Measurements from ENCODE around the gene CDCA5.

DNA sequence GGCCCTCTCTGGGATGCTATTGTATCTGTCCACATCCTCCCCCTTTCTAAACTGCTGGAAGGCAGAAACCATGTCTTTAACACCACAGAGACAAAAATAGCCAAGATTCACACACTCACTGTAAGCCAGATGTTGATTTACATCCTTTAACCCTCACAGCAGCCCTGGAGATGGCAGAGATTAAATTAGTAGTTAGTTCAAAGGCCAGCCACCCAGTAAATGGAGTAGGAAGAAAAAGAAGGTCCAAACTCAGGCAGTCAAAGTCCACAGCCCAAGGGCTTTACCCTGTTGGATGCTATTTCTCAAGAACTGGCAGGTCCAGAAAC, 35.8 kb upstream of the CDCA5 start:
- TF ChIP-seq, protein P1, sequence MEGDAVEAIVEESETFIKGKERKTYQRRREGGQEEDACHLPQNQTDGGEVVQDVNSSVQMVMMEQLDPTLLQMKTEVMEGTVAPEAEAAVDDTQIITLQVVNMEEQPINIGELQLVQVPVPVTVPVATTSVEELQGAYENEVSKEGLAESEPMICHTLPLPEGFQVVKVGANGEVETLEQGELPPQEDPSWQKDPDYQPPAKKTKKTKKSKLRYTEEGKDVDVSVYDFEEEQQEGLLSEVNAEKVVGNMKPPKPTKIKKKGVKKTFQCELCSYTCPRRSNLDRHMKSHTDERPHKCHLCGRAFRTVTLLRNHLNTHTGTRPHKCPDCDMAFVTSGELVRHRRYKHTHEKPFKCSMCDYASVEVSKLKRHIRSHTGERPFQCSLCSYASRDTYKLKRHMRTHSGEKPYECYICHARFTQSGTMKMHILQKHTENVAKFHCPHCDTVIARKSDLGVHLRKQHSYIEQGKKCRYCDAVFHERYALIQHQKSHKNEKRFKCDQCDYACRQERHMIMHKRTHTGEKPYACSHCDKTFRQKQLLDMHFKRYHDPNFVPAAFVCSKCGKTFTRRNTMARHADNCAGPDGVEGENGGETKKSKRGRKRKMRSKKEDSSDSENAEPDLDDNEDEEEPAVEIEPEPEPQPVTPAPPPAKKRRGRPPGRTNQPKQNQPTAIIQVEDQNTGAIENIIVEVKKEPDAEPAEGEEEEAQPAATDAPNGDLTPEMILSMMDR (conservative IDR thresholded peaks at IDR 0.05; ENCODE audit: low read length): no peak
- TF ChIP-seq EZH2phosphoT487 (IDR thresholded peaks at IDR 0.05; ENCODE audit: borderline replicate concordance): no peak

Data from Loucy (cell line).